IMR-90 (cell line): Measurements from ENCODE around the gene PAM. TPM values are rescaled to one million over a fixed set of nuclear protein-coding genes. Genes with fewer than 3 reads are reported as not detected.

ENCODE experiments used
- ATAC-seq: fragments of 200-7000 bp; cut with Tn5 transposase; 2 replicates; pipeline ENCODE4 v1.9.1; 2020; ENCODE audit warnings: low read depth, mild to moderate bottlenecking, moderate library complexity
- BruUV-seq: library from RNA; stranded (reverse); fragments of 400-500 nt; replicated peaks from 2 replicates; lab custom pipeline; 2021; lab: Mats Ljungman, UMichigan
- CTCF ChIA-PET: fragments of 300-600 bp; formaldehyde crosslinking; extraction: SDS; loops from one replicate; lab custom pipeline; 2021; ENCODE audit warnings: antibody characterized with exemption; lab: Yijun Ruan, JAX
- POLR2A ChIA-PET: fragments of 300-600 bp; sonication (Branson Sonifier 250); formaldehyde crosslinking; loops from one replicate; lab custom pipeline; 2022; ENCODE audit warnings: antibody characterized with exemption; ENCODE audit not compliant: unreplicated experiment; lab: Charles Lee
- DNase-seq: peaks from one replicate; pipeline ENCODE4 v3.0.0; 2013
- H2AFZ ChIP-seq: replicated peaks from 2 replicates; pipeline ENCODE3; 2013; ENCODE audit warnings: low read length, mild to moderate bottlenecking; ENCODE audit not compliant: poor library complexity
- H2AK5ac ChIP-seq: 2 replicates; pipeline ENCODE4 v1.6.1; 2013; ENCODE audit warnings: low read depth, low read length, inconsistent platforms
- H2AK9ac ChIP-seq: replicated peaks from 2 replicates; pipeline ENCODE3; 2013; ENCODE audit warnings: mild to moderate bottlenecking, low read depth, low read length, moderate library complexity; ENCODE audit not compliant: poor library complexity
- H2BK120ac ChIP-seq: 2 replicates; pipeline ENCODE4 v1.6.1; 2013; ENCODE audit warnings: low read depth, low read length, inconsistent platforms
- H2BK15ac ChIP-seq: 3 replicates; pipeline ENCODE4 v1.6.1; 2013; ENCODE audit warnings: low read depth, low read length, inconsistent platforms
- H2BK20ac ChIP-seq: 2 replicates; pipeline ENCODE4 v1.6.1; 2013; ENCODE audit warnings: low read depth, mild to moderate bottlenecking, inconsistent platforms, low read length, moderate library complexity
- H2BK5ac ChIP-seq: 2 replicates; pipeline ENCODE4 v1.6.1; 2013; ENCODE audit warnings: mild to moderate bottlenecking, low read depth, low read length, inconsistent platforms; ENCODE audit not compliant: poor library complexity, severe bottlenecking
- H3K14ac ChIP-seq: replicated peaks from 2 replicates; pipeline ENCODE4 v1.6.1; 2013; ENCODE audit warnings: low read depth, low read length, inconsistent platforms
- H3K18ac ChIP-seq: 2 replicates; pipeline ENCODE4 v1.6.1; 2013; ENCODE audit warnings: low read depth, low read length, control low read depth
- H3K23ac ChIP-seq: 2 replicates; pipeline ENCODE4 v1.6.1; 2013; ENCODE audit warnings: low read depth, low read length, inconsistent platforms
- H3K27ac ChIP-seq: 2 replicates; pipeline ENCODE4 v1.5.1; 2013; ENCODE audit warnings: mild to moderate bottlenecking, control low read depth, low read length; ENCODE audit not compliant: insufficient read depth
- H3K27me3 ChIP-seq: 2 replicates; pipeline ENCODE4 v1.6.1; 2013; ENCODE audit warnings: low read length; ENCODE audit not compliant: control insufficient read depth, insufficient read depth
- H3K36me3 ChIP-seq: 2 replicates; pipeline ENCODE4 v1.6.1; 2013; ENCODE audit warnings: low read length, mixed read lengths; ENCODE audit not compliant: control insufficient read depth, insufficient read depth
- H3K4ac ChIP-seq: 2 replicates; pipeline ENCODE4 v1.6.1; 2013; ENCODE audit warnings: low read depth, low read length, inconsistent platforms
- H3K4me1 ChIP-seq: 2 replicates; pipeline ENCODE4 v1.6.1; 2013; ENCODE audit warnings: low read length, mixed read lengths; ENCODE audit not compliant: control insufficient read depth, insufficient read depth
- H3K4me2 ChIP-seq: 2 replicates; pipeline ENCODE4 v1.6.1; 2013; ENCODE audit warnings: low read depth, mild to moderate bottlenecking, control low read depth, low read length, moderate library complexity
- H3K4me3 ChIP-seq: 2 replicates; pipeline ENCODE4 v1.5.1; 2013; ENCODE audit warnings: low read depth, mild to moderate bottlenecking, control low read depth, low read length, moderate library complexity; ENCODE audit not compliant: insufficient read depth
- H3K56ac ChIP-seq: 2 replicates; pipeline ENCODE4 v1.6.1; 2013; ENCODE audit warnings: low read length, inconsistent platforms; ENCODE audit not compliant: insufficient read depth; ENCODE audit errors: extremely low read depth
- H3K79me1 ChIP-seq, 2 experiments: 2 replicates each; pipeline ENCODE4 v1.6.1; 2013; ENCODE audit warnings: low read length in 2 of 2, inconsistent platforms in 1 of 2, low read depth in 1 of 2
- H3K9ac ChIP-seq: 2 replicates; pipeline ENCODE4 v1.6.1; 2013; ENCODE audit warnings: low read depth, low read length, control low read depth
- H3K9me1 ChIP-seq: 2 replicates; pipeline ENCODE4 v1.6.1; 2013; ENCODE audit warnings: low read length, inconsistent platforms; ENCODE audit not compliant: insufficient read depth
- H3K9me3 ChIP-seq: 2 replicates; pipeline ENCODE4 v1.6.1; 2013; ENCODE audit warnings: low read length; ENCODE audit not compliant: control insufficient read depth, insufficient read depth
- H4K20me1 ChIP-seq: 2 replicates; pipeline ENCODE4 v1.6.1; 2013; ENCODE audit warnings: low read length, inconsistent platforms; ENCODE audit not compliant: insufficient read depth
- H4K5ac ChIP-seq: 2 replicates; pipeline ENCODE4 v1.6.1; 2013; ENCODE audit warnings: mild to moderate bottlenecking, low read depth, low read length, control low read depth
- H4K8ac ChIP-seq, 2 experiments: 2 replicates each; pipeline ENCODE4 v1.6.1; 2013; ENCODE audit warnings: low read depth in 2 of 2, low read length in 2 of 2, control low read depth in 1 of 2, inconsistent platforms in 1 of 2
- H4K91ac ChIP-seq: 2 replicates; pipeline ENCODE4 v1.6.1; 2013; ENCODE audit warnings: low read depth, low read length, inconsistent platforms; ENCODE audit not compliant: insufficient read depth
- BHLHE40 ChIP-seq: fragments of 150-350 bp; IDR thresholded peaks from 2 replicates; pipeline ENCODE4 v1.6.1; 2016; ENCODE audit warnings: mild to moderate bottlenecking, low read depth, low read length
- CEBPB ChIP-seq: IDR thresholded peaks from 2 replicates; pipeline ENCODE4 v1.6.1; 2012; ENCODE audit warnings: low read depth, low read length, improper control_type of control experiment
- CHD1 ChIP-seq: IDR thresholded peaks from 2 replicates; pipeline ENCODE4 v1.6.1; 2012; ENCODE audit warnings: low read depth, low read length, improper control_type of control experiment
- CTCF ChIP-seq: conservative IDR thresholded peaks from 2 replicates; pipeline ENCODE4 v1.5.1; 2012; ENCODE audit warnings: mild to moderate bottlenecking, low read depth, low read length, improper control_type of control experiment
- FOS ChIP-seq: fragments of 150-350 bp; IDR thresholded peaks from 2 replicates; pipeline ENCODE4 v1.6.1; 2016; ENCODE audit warnings: low read depth, low read length
- MAFK ChIP-seq: IDR thresholded peaks from 2 replicates; pipeline ENCODE4 v1.6.1; 2012; ENCODE audit warnings: low read depth, low read length, improper control_type of control experiment
- MAZ ChIP-seq: IDR thresholded peaks from 2 replicates; pipeline ENCODE4 v1.6.1; 2012; ENCODE audit warnings: low read depth, mild to moderate bottlenecking, low read length, improper control_type of control experiment, moderate library complexity, borderline replicate concordance
- MXI1 ChIP-seq: IDR thresholded peaks from 2 replicates; pipeline ENCODE4 v1.6.1; 2012; ENCODE audit warnings: low read depth, mild to moderate bottlenecking, low read length, moderate library complexity, borderline replicate concordance
- NFE2L2 ChIP-seq: fragments of 150-350 bp; IDR thresholded peaks from 2 replicates; pipeline ENCODE4 v1.6.1; 2016; ENCODE audit warnings: low read depth, mild to moderate bottlenecking, low read length
- POLR2A ChIP-seq: IDR thresholded peaks from 2 replicates; pipeline ENCODE4 v1.6.1; 2012; ENCODE audit warnings: mild to moderate bottlenecking, low read depth, low read length
- RAD21 ChIP-seq: IDR thresholded peaks from 2 replicates; pipeline ENCODE4 v1.6.1; 2012; ENCODE audit warnings: low read length, improper control_type of control experiment
- RCOR1 ChIP-seq: IDR thresholded peaks from 2 replicates; pipeline ENCODE4 v1.6.1; 2012; ENCODE audit warnings: mild to moderate bottlenecking, low read length, improper control_type of control experiment; ENCODE audit not compliant: insufficient replicate concordance
- RFX5 ChIP-seq: IDR thresholded peaks from 2 replicates; pipeline ENCODE4 v1.8.0; 2012; ENCODE audit warnings: low read depth, mild to moderate bottlenecking, low read length, moderate library complexity
- SMC3 ChIP-seq: fragments of 150-350 bp; IDR thresholded peaks from 2 replicates; pipeline ENCODE4 v1.6.1; 2016; ENCODE audit warnings: low read depth, mild to moderate bottlenecking, antibody characterized with exemption, low read length, moderate library complexity
- whole genome bisulfite sequencing, 2 experiments: methylation state at CpG; one replicate each; pipeline versions ENCODE4 v1.1.5 to v1.1.7; 2013; ENCODE audit warnings: missing lambda C conversion rate in 2 of 2; ENCODE audit not compliant: insufficient read length in 1 of 2; ENCODE audit errors: extremely low coverage in 2 of 2; 5-methylcytosine and 5-hydroxymethylcytosine counted together
- dilution Hi-C: fragments of 300-500 bp; cut with HindIII; formaldehyde crosslinking; loops from one replicate; pipeline ENCODE4 v1.14.3; 2018; ENCODE audit warnings: low sequenced_read_pairs; ENCODE audit not compliant: unreplicated experiment
- in situ Hi-C: fragments of 300-500 bp; cut with MboI; formaldehyde crosslinking; loops from 3 replicates; pipeline ENCODE4 v1.14.3; 2019; ENCODE audit warnings: low sequenced_read_pairs, inconsistent platforms, mixed read lengths
- intact Hi-C: fragments of 100-400 bp; cut with micrococcal nuclease; formaldehyde crosslinking; loops from 2 replicates; pipeline ENCODE4 v1.10.0; 2022
- polyA plus RNA-seq, 3 experiments: library from polyadenylated mRNA; depleted of rRNA; stranded (reverse); fragments of >200 nt; gene quantifications; 2 replicates each; pipeline ENCODE4 v1.2.3, GENCODE V29; 2012; ENCODE audit warnings: low replicate concordance in 1 of 3
- total RNA-seq: library from RNA; depleted of rRNA; stranded (reverse); fragments of >200 nt; gene quantifications from 2 replicates; pipeline ENCODE4 v1.2.3, GENCODE V29; 2012
- TF ChIP-seq, protein P1 (sequence below): fragments of 150-350 bp; IDR thresholded peaks from 2 replicates; pipeline ENCODE4 v1.6.1; 2017; ENCODE audit warnings: mild to moderate bottlenecking, antibody characterized with exemption, low read length, low read depth

PAM gene
- total and polyA plus RNA-seq, 2 of the 4 experiments (the other 2 are of a cell fraction), result 115 to 179 TPM

DNA sequence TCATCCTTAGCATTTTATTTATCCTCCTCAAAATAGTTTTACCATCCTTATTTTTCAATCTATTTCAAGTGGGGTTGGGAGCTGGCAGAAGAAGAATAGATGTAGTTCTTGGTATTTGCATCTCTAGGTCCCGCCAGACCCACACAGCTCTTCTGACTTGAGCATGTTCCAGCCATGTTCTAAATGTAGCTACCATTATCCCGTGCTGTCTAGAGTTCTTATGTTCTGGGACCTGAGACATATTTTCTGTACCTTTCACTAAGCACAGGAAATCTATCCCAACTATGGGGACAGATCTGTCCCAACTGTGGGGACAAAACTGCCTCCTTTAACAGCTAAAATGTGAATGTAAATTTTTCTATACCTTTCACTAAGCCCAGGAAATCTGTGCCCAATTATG is 32.0 kb downstream of the PAM start (continued):
- TF ChIP-seq, protein P1, sequence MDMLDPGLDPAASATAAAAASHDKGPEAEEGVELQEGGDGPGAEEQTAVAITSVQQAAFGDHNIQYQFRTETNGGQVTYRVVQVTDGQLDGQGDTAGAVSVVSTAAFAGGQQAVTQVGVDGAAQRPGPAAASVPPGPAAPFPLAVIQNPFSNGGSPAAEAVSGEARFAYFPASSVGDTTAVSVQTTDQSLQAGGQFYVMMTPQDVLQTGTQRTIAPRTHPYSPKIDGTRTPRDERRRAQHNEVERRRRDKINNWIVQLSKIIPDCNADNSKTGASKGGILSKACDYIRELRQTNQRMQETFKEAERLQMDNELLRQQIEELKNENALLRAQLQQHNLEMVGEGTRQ, result no peak
- TF ChIP-seq MXI1 (no peak), FOS (no peak)

GRCh38 chr5:102788788-102789187 is 33.7 kb downstream of the PAM start:
- Histone ChIP-seq H2BK120ac (no peak overlapping the region), H3K9me3 (no peaks in the 10 kb centered on the region), H3K56ac (no peak overlapping the region), H3K9me1 (no peaks in the 10 kb centered on the region), H3K4ac (no peak overlapping the region), H2BK5ac (no peak overlapping the region), H4K91ac (no peak overlapping the region), H2BK15ac (no peak overlapping the region), H4K8ac (no peak overlapping the region), H4K20me1 (peaks cover 9% of the 10 kb centered on the region; the same call in 1 of the 2 replicates), H3K36me3 (peaks cover 2% of the 10 kb centered on the region; the same call in 1 of the 2 replicates), H3K9ac (no peak overlapping the region), H2AFZ (no peak overlapping the region), H3K4me2 (no peak overlapping the region), H3K23ac (no peak overlapping the region), H3K27ac (no peak overlapping the region), H4K5ac (no peak overlapping the region), H3K14ac (no peak overlapping the region), H3K18ac (no peak overlapping the region), H3K79me1 (peaks cover 14 to 23% of the 10 kb centered on the region in 2 experiments), H2AK9ac (no peak overlapping the region), H2AK5ac (no peak overlapping the region), H3K4me3 (no peak overlapping the region), H3K27me3 (no peaks in the 10 kb centered on the region), H2BK20ac (no peak overlapping the region), H3K4me1 (no peaks in the 10 kb centered on the region)
- in situ Hi-C loops, result no loop called here
- DNase-seq (no peak), ATAC-seq (no peak)
- ChIA-PET CTCF (no interaction called here), POLR2A (no interaction called here)
- intact Hi-C loops, result no loop called here
- 100% methylated on average over 2 of the region's 2 CpGs; no CpG with 5 or more reads in 1 of the 2 experiments for WGBS, 2 experiments
- no TSS peak for BruUV-seq
- dilution Hi-C loops, result no loop called here
- TF ChIP-seq POLR2A (no peak), BHLHE40 (no peak), FOS (no peak), RAD21 (no peak), MAFK (no peak), MXI1 (no peak), MAZ (no peak), NFE2L2 (no peak), RCOR1 (no peak), CEBPB (no peak), CHD1 (no peak), CTCF (no peak), SMC3 (no peak), RFX5 (no peak)
- TF ChIP-seq, protein P1, result no peak
